H9 (cell line): ENCODE results near the gene USP5. TPM values are rescaled to one million over a fixed set of nuclear protein-coding genes. Genes with fewer than 3 reads are reported as not detected.
A peak's percentile ranks its signal among the peaks of the same experiment; 100 is the strongest.

Source experiments
- DNase-seq: peaks from one replicate; pipeline ENCODE4 v3.0.0-alpha.2; 2017
- H2AFZ ChIP-seq: one replicate; pipeline ENCODE4 v1.6.1; 2013; ENCODE audit warnings: mild to moderate bottlenecking, low read length, control low read depth, moderate library complexity
- H2AK5ac ChIP-seq: 2 replicates; pipeline ENCODE4 v1.6.1; 2013; ENCODE audit warnings: low read length, control low read depth, mixed read lengths; ENCODE audit not compliant: insufficient read length
- H2BK120ac ChIP-seq: one replicate; pipeline ENCODE4 v1.6.1; 2013; ENCODE audit warnings: low read depth, mild to moderate bottlenecking, low read length, control low read depth, inconsistent platforms; ENCODE audit not compliant: poor library complexity, severe bottlenecking
- H2BK12ac ChIP-seq: 2 replicates; pipeline ENCODE4 v1.6.1; 2013; ENCODE audit warnings: low read length, control low read depth, mixed read lengths, low read depth; ENCODE audit not compliant: insufficient read length
- H2BK15ac ChIP-seq: 2 replicates; pipeline ENCODE4 v1.6.1; 2013; ENCODE audit warnings: low read depth, low read length, control low read depth
- H2BK20ac ChIP-seq: one replicate; pipeline ENCODE4 v1.6.1; 2013; ENCODE audit warnings: low read depth, mild to moderate bottlenecking, low read length, control low read depth, inconsistent platforms; ENCODE audit not compliant: poor library complexity, severe bottlenecking
- H2BK5ac ChIP-seq: 2 replicates; pipeline ENCODE4 v1.6.1; 2013; ENCODE audit warnings: low read length, control low read depth, mixed read lengths; ENCODE audit not compliant: insufficient read length
- H3K14ac ChIP-seq: 2 replicates; pipeline ENCODE4 v1.6.1; 2013; ENCODE audit warnings: low read length, control low read depth; ENCODE audit not compliant: insufficient read depth
- H3K18ac ChIP-seq: 2 replicates; pipeline ENCODE4 v1.6.1; 2013; ENCODE audit warnings: low read depth, mild to moderate bottlenecking, mixed read lengths, low read length, control low read depth; ENCODE audit not compliant: insufficient read length
- H3K23ac ChIP-seq: 2 replicates; pipeline ENCODE4 v1.6.1; 2013; ENCODE audit warnings: low read length, control low read depth, mixed read lengths, low read depth; ENCODE audit not compliant: insufficient read length
- H3K23me2 ChIP-seq: 2 replicates; pipeline ENCODE4 v1.6.1; 2013; ENCODE audit warnings: low read depth, mild to moderate bottlenecking, mixed read lengths, low read length, control low read depth; ENCODE audit not compliant: insufficient read length, poor library complexity, severe bottlenecking
- H3K27ac ChIP-seq: 2 replicates; pipeline ENCODE4 v1.5.1; 2013; ENCODE audit warnings: low read length, control low read depth, mixed read lengths, low read depth; ENCODE audit not compliant: insufficient read length
- H3K27me3 ChIP-seq: 2 replicates; pipeline ENCODE4 v1.6.1; 2013; ENCODE audit warnings: low read length, control low read depth, inconsistent platforms; ENCODE audit not compliant: insufficient read depth
- H3K4ac ChIP-seq: 2 replicates; pipeline ENCODE4 v1.6.1; 2013; ENCODE audit warnings: low read depth, mild to moderate bottlenecking, control low read depth, inconsistent platforms, low read length, moderate library complexity
- H3K4me1 ChIP-seq: 2 replicates; pipeline ENCODE4 v1.6.1; 2013; ENCODE audit warnings: low read length, control low read depth, inconsistent platforms; ENCODE audit not compliant: insufficient read depth
- H3K4me2 ChIP-seq: 2 replicates; pipeline ENCODE4 v1.6.1; 2013; ENCODE audit warnings: low read length, control low read depth, mixed read lengths; ENCODE audit not compliant: insufficient read length, insufficient read depth
- H3K56ac ChIP-seq: 2 replicates; pipeline ENCODE4 v1.6.1; 2013; ENCODE audit warnings: low read depth, mild to moderate bottlenecking, mixed read lengths, low read length, control low read depth; ENCODE audit not compliant: insufficient read length
- H3K79me1 ChIP-seq: 2 replicates; pipeline ENCODE4 v1.6.1; 2013; ENCODE audit warnings: low read depth, mild to moderate bottlenecking, moderate library complexity, low read length, control low read depth, inconsistent platforms; ENCODE audit not compliant: insufficient read depth, poor library complexity, severe bottlenecking
- H3K79me2 ChIP-seq: 2 replicates; pipeline ENCODE4 v1.6.1; 2013; ENCODE audit warnings: low read length, control low read depth, inconsistent platforms; ENCODE audit not compliant: insufficient read depth
- H3K9ac ChIP-seq: 2 replicates; pipeline ENCODE4 v1.6.1; 2013; ENCODE audit warnings: low read length, control low read depth, mixed read lengths; ENCODE audit not compliant: insufficient read length; ENCODE audit errors: extremely low read depth
- H3K9me3 ChIP-seq: one replicate; pipeline ENCODE4 v1.6.1; 2013; ENCODE audit warnings: low read depth, low read length, inconsistent platforms; ENCODE audit not compliant: control insufficient read depth
- H3T11ph ChIP-seq: one replicate; pipeline ENCODE4 v1.6.1; 2013; ENCODE audit warnings: mild to moderate bottlenecking, low read length, control low read depth, inconsistent platforms
- H4K20me1 ChIP-seq: one replicate; pipeline ENCODE4 v1.6.1; 2013; ENCODE audit not compliant: control insufficient read depth, insufficient read length, insufficient read depth
- H4K5ac ChIP-seq: 2 replicates; pipeline ENCODE4 v1.6.1; 2013; ENCODE audit warnings: low read depth, mild to moderate bottlenecking, mixed read lengths, low read length, control low read depth; ENCODE audit not compliant: insufficient read length
- H4K8ac ChIP-seq: replicated peaks from 2 replicates; pipeline ENCODE4 v1.6.1; 2013; ENCODE audit warnings: low read length, control low read depth, mixed read lengths, low read depth; ENCODE audit not compliant: insufficient read length
- H4K91ac ChIP-seq: 2 replicates; pipeline ENCODE4 v1.6.1; 2013; ENCODE audit warnings: low read depth, mild to moderate bottlenecking, moderate library complexity, mixed read lengths, low read length, control low read depth; ENCODE audit not compliant: insufficient read length
- H3K27ac Mint-ChIP-seq, 3 experiments: 2 replicates in 2 of 3; 3 replicates in 1 of 3; pipeline ENCODE4 v1.8.0; 2020 to 2021; ENCODE audit warnings: mixed read lengths in 3 of 3, mild to moderate bottlenecking in 1 of 3, moderate library complexity in 1 of 3
- H3K27me3 Mint-ChIP-seq: 2 replicates; pipeline ENCODE4 v1.8.0; 2021; ENCODE audit warnings: low read depth, mild to moderate bottlenecking, moderate library complexity, mixed read lengths
- H3K36me3 Mint-ChIP-seq, 3 experiments: 2 replicates in 2 of 3; 3 replicates in 1 of 3; pipeline ENCODE4 v1.8.0; 2020 to 2021; ENCODE audit warnings: low read depth in 3 of 3, mixed read lengths in 3 of 3; ENCODE audit not compliant: insufficient read depth in 1 of 3
- H3K4me1 Mint-ChIP-seq, 2 experiments: 2 replicates each; pipeline ENCODE4 v1.8.0; 2020; ENCODE audit warnings: mixed read lengths in 2 of 2
- H3K4me3 Mint-ChIP-seq, 2 experiments: 2 replicates in 1 of 2; 3 replicates in 1 of 2; pipeline ENCODE4 v1.8.0; 2020 to 2021; ENCODE audit warnings: mild to moderate bottlenecking in 2 of 2, mixed read lengths in 2 of 2, moderate library complexity in 1 of 2
- H3K9me3 Mint-ChIP-seq, 2 experiments: 2 replicates in 1 of 2; 3 replicates in 1 of 2; pipeline ENCODE4 v1.8.0; 2020; ENCODE audit warnings: mild to moderate bottlenecking in 2 of 2, mixed read lengths in 2 of 2, moderate library complexity in 1 of 2
- WGBS: extraction: QIAGEN DNeasy Blood & Tissue Kit; methylation state at CpG from one replicate; pipeline ENCODE4 v1.1.7; 2013; ENCODE audit warnings: missing lambda C conversion rate, low lambda C conversion rate, mixed read lengths; ENCODE audit not compliant: insufficient read length; ENCODE audit errors: extremely low coverage; 5-methylcytosine and 5-hydroxymethylcytosine counted together
- total RNA-seq: library from RNA; stranded (reverse); gene quantifications from 2 replicates; pipeline ENCODE4 v1.2.1, GENCODE V29; 2021
- TF ChIP-seq, protein P1 (sequence below): fragments of 200-600 bp; sonication (generic); conservative IDR thresholded peaks from 3 replicates; pipeline ENCODE4 v1.8.0; 2021; ENCODE audit warnings: antibody characterized with exemption, mild to moderate bottlenecking

USP5 gene
- total RNA-seq, 1 experiment from 2014 or later: 143 TPM

DNA sequence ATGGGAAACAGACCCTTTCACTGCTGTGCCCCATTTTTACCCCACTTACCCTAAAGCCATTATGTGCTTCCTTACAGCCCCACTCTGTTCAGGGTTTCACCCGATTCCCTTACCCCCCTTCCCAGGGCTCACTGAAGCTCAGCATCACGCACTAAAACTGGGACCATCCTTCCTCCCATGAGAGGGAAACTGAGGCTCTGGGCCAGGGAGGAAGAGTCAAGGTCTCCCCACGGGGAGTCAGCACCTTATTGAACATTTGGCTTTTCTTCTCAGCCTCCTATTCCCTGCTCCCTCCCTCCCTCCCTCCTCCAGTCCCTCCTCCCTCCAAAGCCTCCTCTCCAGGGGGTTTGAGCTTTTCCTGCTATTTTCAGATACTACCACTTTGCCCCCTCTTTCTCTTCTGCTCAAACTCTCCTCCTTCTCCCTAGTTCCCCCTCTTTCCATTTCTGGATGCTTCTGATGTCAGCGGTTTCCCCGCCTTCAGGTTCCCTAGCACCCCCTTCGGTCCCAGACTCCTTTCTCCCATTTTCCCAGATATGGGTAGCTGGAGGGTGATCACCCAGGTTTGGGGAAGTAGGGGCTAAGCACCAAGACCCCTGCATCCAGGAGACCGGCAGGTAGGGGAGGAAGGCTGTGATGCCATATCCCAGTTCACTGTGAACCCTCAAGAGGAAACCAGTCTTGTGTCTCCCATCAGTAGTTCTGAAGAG is 29.4 kb upstream of the USP5 start:
- H3K79me2 ChIP-seq: no peaks in the 10 kb centered on the region
- no CpG with 5 or more reads among the region's 7 CpGs for WGBS
- peaks cover 4% of the 10 kb centered on the region for H4K20me1 ChIP-seq
- H3K9me3 Mint-ChIP-seq: peaks cover 0 to 2% of the 10 kb centered on the region in 2 experiments; a peak in 1 of 5 replicates
- H3K23ac ChIP-seq: no peak overlapping the region
- no peak overlapping the region for H4K91ac ChIP-seq
- H3K4me1 Mint-ChIP-seq: peaks cover 71 to 82% of the 10 kb centered on the region in 2 experiments
- H2BK5ac ChIP-seq: no peak overlapping the region
- TF ChIP-seq, protein P1, sequence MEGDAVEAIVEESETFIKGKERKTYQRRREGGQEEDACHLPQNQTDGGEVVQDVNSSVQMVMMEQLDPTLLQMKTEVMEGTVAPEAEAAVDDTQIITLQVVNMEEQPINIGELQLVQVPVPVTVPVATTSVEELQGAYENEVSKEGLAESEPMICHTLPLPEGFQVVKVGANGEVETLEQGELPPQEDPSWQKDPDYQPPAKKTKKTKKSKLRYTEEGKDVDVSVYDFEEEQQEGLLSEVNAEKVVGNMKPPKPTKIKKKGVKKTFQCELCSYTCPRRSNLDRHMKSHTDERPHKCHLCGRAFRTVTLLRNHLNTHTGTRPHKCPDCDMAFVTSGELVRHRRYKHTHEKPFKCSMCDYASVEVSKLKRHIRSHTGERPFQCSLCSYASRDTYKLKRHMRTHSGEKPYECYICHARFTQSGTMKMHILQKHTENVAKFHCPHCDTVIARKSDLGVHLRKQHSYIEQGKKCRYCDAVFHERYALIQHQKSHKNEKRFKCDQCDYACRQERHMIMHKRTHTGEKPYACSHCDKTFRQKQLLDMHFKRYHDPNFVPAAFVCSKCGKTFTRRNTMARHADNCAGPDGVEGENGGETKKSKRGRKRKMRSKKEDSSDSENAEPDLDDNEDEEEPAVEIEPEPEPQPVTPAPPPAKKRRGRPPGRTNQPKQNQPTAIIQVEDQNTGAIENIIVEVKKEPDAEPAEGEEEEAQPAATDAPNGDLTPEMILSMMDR: no peak
- no peak overlapping the region for H2BK20ac ChIP-seq
- H3K56ac ChIP-seq: no peak overlapping the region
- peaks cover 62% of the 10 kb centered on the region for H3K27me3 Mint-ChIP-seq
- H3K4ac ChIP-seq: no peak overlapping the region
- H3K27ac ChIP-seq: no peak overlapping the region
- H4K5ac ChIP-seq: no peak overlapping the region
- no peak overlapping the region for H3K14ac ChIP-seq
- peak overlapping the region; percentile 34 for H3K4me2 ChIP-seq
- H3K36me3 Mint-ChIP-seq: peaks cover 10 to 15% (median 10%) of the 10 kb centered on the region in 3 experiments; a peak in 6 of 7 replicates
- no peak overlapping the region for H2BK120ac ChIP-seq
- no peak overlapping the region for H2AFZ ChIP-seq
- no peak overlapping the region for H4K8ac ChIP-seq
- H3K27me3 ChIP-seq: peaks cover 4% of the 10 kb centered on the region; the same call in 1 of the 2 replicates
- no peaks in the 10 kb centered on the region for H3K79me1 ChIP-seq
- H3K4me3 Mint-ChIP-seq: peak overlapping the region; percentile 73 to 85
- no peak overlapping the region for H3K18ac ChIP-seq
- no peak overlapping the region for H3T11ph ChIP-seq
- H3K9me3 ChIP-seq: no peaks in the 10 kb centered on the region
- H3K23me2 ChIP-seq: peaks cover 11% of the 10 kb centered on the region
- H2BK12ac ChIP-seq: no peak overlapping the region
- peaks cover 10% of the 10 kb centered on the region; the same call in 1 of the 2 replicates for H3K4me1 ChIP-seq
- DNase-seq: no peak
- H2AK5ac ChIP-seq: no peak overlapping the region
- no peak overlapping the region for H2BK15ac ChIP-seq
- peak overlapping the region in 1 of 3 experiments; percentile 14; a peak in 2 of 7 replicates for H3K27ac Mint-ChIP-seq
- no peak overlapping the region for H3K9ac ChIP-seq
